Right atrium auricular region (tissue), 2 donors: Measurements from ENCODE around the gene RCAN3. TPM values are rescaled to one million over a fixed set of nuclear protein-coding genes. Genes with fewer than 3 reads are reported as not detected.

Source experiments
- DNase-seq: peaks from one replicate; pipeline ENCODE4 v3.0.0-alpha.2; 2019; ENCODE audit warnings: low spot score
- H3K27ac ChIP-seq, 2 donors: fragments of 200-600 bp; sonication (generic); 1 replicate in 1 of 2; 2 replicates in 1 of 2; pipeline ENCODE4 v1.5.1; 2016 to 2019
- H3K27me3 ChIP-seq, 2 donors: fragments of 200-600 bp; sonication (generic); one replicate each; pipeline versions ENCODE4 v1.5.1 to v1.6.0; 2017 to 2019
- H3K36me3 ChIP-seq: fragments of 200-600 bp; sonication (generic); one replicate; pipeline ENCODE4 v1.5.1; 2016
- H3K4me1 ChIP-seq, 2 donors: fragments of 200-600 bp; sonication (generic); one replicate each; pipeline versions ENCODE4 v1.5.1 to v1.6.0; 2017 to 2019
- H3K4me3 ChIP-seq, 2 donors: fragments of 200-600 bp; sonication (generic); 1 replicate in 1 of 2; 2 replicates in 1 of 2; pipeline ENCODE4 v1.5.1; 2017 to 2019; ENCODE audit warnings: mild to moderate bottlenecking in 1 of 2, moderate library complexity in 1 of 2
- H3K9me3 ChIP-seq, 2 donors: fragments of 200-600 bp; sonication (generic); one replicate each; pipeline ENCODE4 v1.5.1; 2019
- CTCF ChIP-seq, 2 donors: fragments of 200-600 bp; sonication (generic); IDR thresholded peaks; one replicate each; pipeline ENCODE4 v1.5.1; 2019; ENCODE audit warnings: antibody characterized with exemption in 2 of 2
- total RNA-seq, 2 donors: library from RNA; depleted of rRNA; stranded (reverse); fragments of >200 nt; gene quantifications; one replicate each; pipeline ENCODE4 v1.1.0, GENCODE V29; 2016

The RCAN3 gene
- total RNA-seq, 2 donors from 2014 or later = 5.0 to 7.5 TPM

GRCh38 chr1:24560361-24560760, 57.7 kb downstream of the RCAN3 start:
- H3K36me3 ChIP-seq = no peaks in the 10 kb centered on the region
- H3K4me3 ChIP-seq = no peak overlapping the region
- no peak for DNase-seq
- H3K27ac ChIP-seq = no peak overlapping the region
- TF ChIP-seq CTCF (IDR thresholded peaks at IDR 0.05) = no peak
- H3K4me1 ChIP-seq = peaks cover 0 to 13% of the 10 kb centered on the region in 2 donors
- no peaks in the 10 kb centered on the region for H3K9me3 ChIP-seq
- H3K27me3 ChIP-seq = no peaks in the 10 kb centered on the region

- Histone ChIP-seq H3K4me3 (no peak overlapping the region), H3K36me3 (no peaks in the 10 kb centered on the region), H3K27me3 (no peaks in the 10 kb centered on the region), H3K27ac (no peak overlapping the region), H3K4me1 (peaks cover 0 to 5% of the 10 kb centered on the region in 2 donors), H3K9me3 (no peaks in the 10 kb centered on the region)
- DNase-seq = no peak
- TF ChIP-seq CTCF (IDR thresholded peaks at IDR 0.05) = no peak
These were observed 60.0 kb downstream of the RCAN3 start for GRCh38 chr1:24562625-24563024.

- no peak for TF ChIP-seq CTCF (IDR thresholded peaks at IDR 0.05)
- Histone ChIP-seq H3K27me3 (no peaks in the 10 kb centered on the region), H3K4me3 (no peak overlapping the region), H3K4me1 (peaks cover 0 to 4% of the 10 kb centered on the region in 2 donors), H3K36me3 (no peaks in the 10 kb centered on the region), H3K9me3 (no peaks in the 10 kb centered on the region), H3K27ac (no peak overlapping the region)
- DNase-seq = no peak
These were observed 62.1 kb downstream of the RCAN3 start for GRCh38 chr1:24564695-24565094.

GRCh38 chr1:24566236-24566867, 63.7 kb downstream of the RCAN3 start:
- Histone ChIP-seq H3K4me3 (no peak overlapping the region), H3K4me1 (peaks cover 0 to 4% of the 10 kb centered on the region in 2 donors), H3K9me3 (no peaks in the 10 kb centered on the region), H3K36me3 (no peaks in the 10 kb centered on the region), H3K27me3 (no peaks in the 10 kb centered on the region), H3K27ac (no peak overlapping the region)
- DNase-seq = no peak
- no peak for TF ChIP-seq CTCF (IDR thresholded peaks at IDR 0.05)

DNA sequence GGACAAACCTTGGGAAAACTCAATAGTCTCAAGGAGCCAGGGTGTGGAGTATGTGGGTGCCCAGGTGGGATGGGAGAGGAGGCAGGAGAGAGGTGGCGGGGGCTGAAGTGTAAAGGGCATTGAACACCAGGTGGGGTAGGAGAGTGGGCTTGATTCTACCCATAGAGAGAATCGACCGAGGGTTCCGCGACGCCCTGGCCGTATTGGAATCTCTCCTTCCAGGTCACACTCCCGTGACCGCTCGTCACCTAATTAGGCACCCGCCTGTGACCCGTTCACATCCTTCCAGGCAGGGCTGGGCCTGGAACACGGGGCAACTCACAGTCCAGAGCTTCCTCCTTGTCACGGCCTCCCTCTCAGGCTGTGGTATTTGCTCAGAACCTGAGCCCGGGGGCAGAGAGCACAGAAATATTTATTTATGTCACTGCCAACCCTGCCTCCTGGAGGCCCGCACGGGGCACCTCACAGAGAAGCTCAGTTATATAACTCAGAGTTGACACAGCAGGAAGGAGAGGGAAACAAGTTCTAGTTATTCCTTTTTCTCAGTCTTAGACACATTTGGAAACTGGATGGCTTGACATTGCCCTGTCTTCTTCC, 65.3 kb downstream of the RCAN3 start:
- Histone ChIP-seq H3K36me3 (no peaks in the 10 kb centered on the region), H3K9me3 (no peaks in the 10 kb centered on the region), H3K27me3 (no peaks in the 10 kb centered on the region), H3K27ac (no peak overlapping the region), H3K4me1 (peaks cover 0 to 4% of the 10 kb centered on the region in 2 donors), H3K4me3 (no peak overlapping the region)
- DNase-seq = no peak
- TF ChIP-seq CTCF (IDR thresholded peaks at IDR 0.05) = no peak

- DNase-seq = no peak
- H3K27ac ChIP-seq = no peak overlapping the region
- no peaks in the 10 kb centered on the region for H3K36me3 ChIP-seq
- H3K4me3 ChIP-seq = no peak overlapping the region
- TF ChIP-seq CTCF (IDR thresholded peaks at IDR 0.05) = no peak
- peaks cover 0 to 4% of the 10 kb centered on the region in 2 donors for H3K4me1 ChIP-seq
- no peaks in the 10 kb centered on the region for H3K9me3 ChIP-seq
- H3K27me3 ChIP-seq = no peaks in the 10 kb centered on the region
These were observed 65.8 kb downstream of the RCAN3 start for GRCh38 chr1:24568475-24568874.
